B cell (primary cell): ENCODE results near the gene RAB8B. TPM values are rescaled to one million over a fixed set of nuclear protein-coding genes. Genes with fewer than 3 reads are reported as not detected.
A peak's percentile ranks its signal among the peaks of the same experiment; 100 is the strongest.

Experiments
- ATAC-seq: fragments of 200-7000 bp; cut with Tn5 transposase; one replicate; pipeline ENCODE4 v1.10.0; 2021; ENCODE audit warnings: low read depth, mild to moderate bottlenecking, moderate number of reproducible peaks, moderate library complexity
- CTCF ChIA-PET: fragments of 350-600 bp; sonication (Branson Sonifier 250); formaldehyde crosslinking; loops from one replicate; lab custom pipeline; 2021; ENCODE audit warnings: antibody characterized with exemption, inconsistent platforms; lab: Charles Lee
- POLR2A ChIA-PET: fragments of 350-600 bp; sonication (Branson Sonifier 250); formaldehyde crosslinking; loops from one replicate; lab custom pipeline; 2021; ENCODE audit warnings: antibody characterized with exemption; lab: Charles Lee
- DNase-seq: peaks from one replicate; pipeline ENCODE4 v3.0.0; 2013
- H2AFZ ChIP-seq: 2 replicates; pipeline ENCODE4 v1.6.1; 2012; ENCODE audit warnings: mild to moderate bottlenecking, low read depth, low read length; ENCODE audit not compliant: insufficient read depth, poor library complexity, severe bottlenecking
- H3K27ac ChIP-seq, 2 donors: 1 replicate in 1 of 2; 2 replicates in 1 of 2; pipeline ENCODE4 v1.5.1; 2012 to 2013; ENCODE audit warnings: low read length in 2 of 2, mild to moderate bottlenecking in 2 of 2, moderate library complexity in 1 of 2
- H3K27me3 ChIP-seq, 4 experiments: fragments of 200-600 bp in 1 of 4; sonication (generic) in 1 of 4; replicated peaks in 1 of 4; 1 replicate in 2 of 4; 2 replicates in 2 of 4; pipeline versions ENCODE4 v1.6.1 to v1.7.0; 2013 to 2016; ENCODE audit warnings: low read length in 3 of 4, mild to moderate bottlenecking in 2 of 4, mixed read lengths in 1 of 4, moderate library complexity in 1 of 4; ENCODE audit not compliant: insufficient read depth in 4 of 4, control insufficient read depth in 3 of 4; ENCODE audit errors: control extremely low read depth in 1 of 4
- H3K36me3 ChIP-seq, 2 experiments: replicated peaks in 1 of 2; 1 replicate in 1 of 2; 2 replicates in 1 of 2; pipeline versions ENCODE4 v1.6.1 to v1.7.1; 2013; ENCODE audit warnings: low read length in 1 of 2; ENCODE audit not compliant: insufficient read depth in 2 of 2, control insufficient read depth in 1 of 2; ENCODE audit errors: control extremely low read depth in 1 of 2, extremely low read depth in 1 of 2
- H3K4me1 ChIP-seq, 2 donors: fragments of 200-600 bp in 1 of 2; sonication (generic) in 1 of 2; 1 replicate in 1 of 2; 2 replicates in 1 of 2; pipeline versions ENCODE4 v1.5.1 to v1.6.1; 2013 to 2017; ENCODE audit warnings: low read length in 2 of 2; ENCODE audit not compliant: control insufficient read depth in 2 of 2, insufficient read depth in 2 of 2
- H3K4me2 ChIP-seq: replicated peaks from 2 replicates; pipeline ENCODE3; 2012; ENCODE audit warnings: mild to moderate bottlenecking, low read depth, low read length; ENCODE audit not compliant: poor library complexity, severe bottlenecking
- H3K4me3 ChIP-seq, 5 experiments: fragments of 200-600 bp in 1 of 5; sonication (generic) in 1 of 5; 1 replicate in 3 of 5; 2 replicates in 2 of 5; pipeline versions ENCODE4 v1.5.1 to v1.7.0; 2011 to 2016; ENCODE audit warnings: low read length in 4 of 5, mild to moderate bottlenecking in 4 of 5, low read depth in 2 of 5, control low read depth in 1 of 5, moderate library complexity in 1 of 5; ENCODE audit not compliant: insufficient read depth in 1 of 5; ENCODE audit errors: control extremely low read depth in 1 of 5, extremely low read depth in 1 of 5
- H3K79me2 ChIP-seq: fragments of 200-600 bp; sonication (generic); one replicate; pipeline ENCODE4 v1.6.0; 2016; ENCODE audit warnings: low read length; ENCODE audit not compliant: control insufficient read depth, insufficient read depth
- H3K9ac ChIP-seq: fragments of 200-600 bp; sonication (generic); 2 replicates; pipeline ENCODE4 v1.6.1; 2017; ENCODE audit warnings: mild to moderate bottlenecking, low read length, moderate library complexity
- H3K9me3 ChIP-seq, 3 donors: one replicate each; pipeline versions ENCODE4 v1.6.1 to v1.7.1; 2013; ENCODE audit warnings: low read length in 2 of 3; ENCODE audit not compliant: control insufficient read depth in 2 of 3, insufficient read depth in 1 of 3; ENCODE audit errors: control extremely low read depth in 1 of 3
- H4K20me1 ChIP-seq: 2 replicates; pipeline ENCODE4 v1.6.0; 2012; ENCODE audit warnings: mild to moderate bottlenecking, low read length; ENCODE audit not compliant: insufficient read depth, control insufficient read depth, poor library complexity, severe bottlenecking
- H3K27ac Mint-ChIP-seq: one replicate; pipeline ENCODE4 v1.8.0; 2021; ENCODE audit warnings: mixed read lengths
- H3K27me3 Mint-ChIP-seq: one replicate; pipeline ENCODE4 v1.8.0; 2021; ENCODE audit warnings: mixed read lengths
- H3K4me1 Mint-ChIP-seq: one replicate; pipeline ENCODE4 v1.8.0; 2021; ENCODE audit warnings: mixed read lengths
- H3K4me3 Mint-ChIP-seq: one replicate; pipeline ENCODE4 v1.8.0; 2021; ENCODE audit warnings: mixed read lengths
- H3K9me3 Mint-ChIP-seq: one replicate; pipeline ENCODE4 v1.8.0; 2022; ENCODE audit warnings: mixed read lengths; ENCODE audit not compliant: insufficient read depth
- CTCF ChIP-seq: fragments of 200-600 bp; IDR thresholded peaks from one replicate; pipeline ENCODE4 v1.8.0; 2022; ENCODE audit warnings: antibody characterized with exemption, mild to moderate bottlenecking
- EZH2 ChIP-seq: IDR thresholded peaks from 2 replicates; pipeline ENCODE4 v1.6.1; 2012; ENCODE audit warnings: borderline replicate concordance, low read depth, mild to moderate bottlenecking, moderate library complexity, low read length; ENCODE audit not compliant: insufficient read depth, poor library complexity, severe bottlenecking
- WGBS: methylation state at CpG from one replicate; pipeline ENCODE4 v1.1.5; 2013; ENCODE audit warnings: missing lambda C conversion rate; ENCODE audit not compliant: insufficient coverage; 5-methylcytosine and 5-hydroxymethylcytosine counted together
- intact Hi-C: fragments of 100-400 bp; cut with micrococcal nuclease; formaldehyde crosslinking; loops from one replicate; pipeline ENCODE4 v1.10.0; 2022
- polyA plus RNA-seq: library from polyadenylated mRNA; depleted of rRNA; stranded (reverse); fragments of >200 nt; gene quantifications from 2 replicates; pipeline ENCODE4 v1.2.3, GENCODE V29; 2012
- total RNA-seq, 2 donors: library from RNA; stranded (reverse); fragments of 120-200 nt in 1 of 2; gene quantifications; 1 replicate in 1 of 2; 2 replicates in 1 of 2; pipeline versions ENCODE4 v1.2.3 to v1.2.4, GENCODE V29; 2013 to 2022

The RAB8B gene
- total and polyA plus RNA-seq, 2 donors (not counting 1 experiment from before 2014, with no cell fraction given): 9.6 to 61.3 TPM

- Mint-ChIP-seq H3K4me1 (peaks cover 19% of the 10 kb centered on the region), H3K27me3 (no peaks in the 10 kb centered on the region), H3K4me3 (peak overlapping the region; percentile 92), H3K27ac (peak overlapping the region; percentile 94), H3K9me3 (no peaks in the 10 kb centered on the region)
- peak overlapping the region; percentile 94 for H2AFZ ChIP-seq
- no peaks in the 10 kb centered on the region for H3K27me3 ChIP-seq
- H4K20me1 ChIP-seq: no peaks in the 10 kb centered on the region
- H3K4me3 ChIP-seq: peak overlapping the region; percentile 66 to 75 (median 70)
- POLR2A ChIA-PET: interaction anchor here (0.6 to 0.7 kb wide), 7 partner anchors 33 to 1658 kb away, joined by 3 to 5 read pairs (median 4); partner anchors contain the start of gene RAB8B
- H3K4me1 ChIP-seq: peaks cover 12 to 14% of the 10 kb centered on the region in 2 donors
- H3K9ac ChIP-seq: peak overlapping the region; percentile 85
- CTCF ChIA-PET: interaction anchor here (0.6 to 2.0 kb wide), 3 partner anchors 12 to 114 kb away, joined by 4 to 15 read pairs (median 6); no protein-coding TSS in a partner anchor
- DNase-seq (no peak), ATAC-seq (no peak)
- peaks cover 3 to 8% of the 10 kb centered on the region in 2 experiments for H3K36me3 ChIP-seq
- no peaks in the 10 kb centered on the region for H3K79me2 ChIP-seq
- no peaks in the 10 kb centered on the region for H3K9me3 ChIP-seq
- H3K27ac ChIP-seq: peak overlapping the region; percentile 52 to 70
- no CpG with 5 or more reads among the region's 11 CpGs for WGBS
- peak overlapping the region; percentile 92 for H3K4me2 ChIP-seq
- intact Hi-C loops: loop anchor here (1.0 to 10.0 kb wide), 7 partner anchors 87 to 1209 kb away; partner anchors contain the start of genes C2CD4A, CIAO2A, PPIB and RAB8B
- TF ChIP-seq EZH2 (no peak), CTCF (no peak)
Observed at GRCh38 chr15:63276342-63277037, 87.1 kb downstream of the RAB8B start.
